ENCODE measurements around the gene NFKBIZ.

- no peak for TF ChIP-seq CTCF (IDR thresholded peaks at IDR 0.05; ENCODE audit: insufficient read depth, low read length)
- TF ChIP-seq REST (IDR thresholded peaks at IDR 0.05; ENCODE audit: insufficient replicate concordance, low read depth), result no peak
- TF ChIP-seq POLR2AphosphoS5 (IDR thresholded peaks at IDR 0.05; ENCODE audit: low read depth), result no peak
- no peak for TF ChIP-seq GABPA (IDR thresholded peaks at IDR 0.05; ENCODE audit: low read depth)
- no peak for TF ChIP-seq SPI1 (IDR thresholded peaks at IDR 0.05; ENCODE audit: borderline replicate concordance, low read depth)
Measured at GRCh38 chr3:101876142-101876541, 26.8 kb downstream of the NFKBIZ start.
